HG02885 (cell line): Measurements from ENCODE around the gene P4HB.

ENCODE experiments used
- ATAC-seq: cut with Tn5 transposase; IDR thresholded peaks from one replicate; pipeline ENCODE4 v1.9.1; 2021; ENCODE audit warnings: mild to moderate bottlenecking; ENCODE audit not compliant: unreplicated experiment, poor library complexity

The P4HB gene

GRCh38 chr17:81814748-81815645 lies 45.3 kb downstream of the P4HB start:
- no peak for ATAC-seq

- no peak for ATAC-seq
Measured at GRCh38 chr17:81813861-81814683, 46.3 kb downstream of the P4HB start.

- ATAC-seq: no peak
Measured at GRCh38 chr17:81813371-81813684, 47.0 kb downstream of the P4HB start.

- ATAC-seq: no peak
Measured at GRCh38 chr17:81812571-81813370, 47.6 kb downstream of the P4HB start.

- ATAC-seq: no peak
Measured at GRCh38 chr17:81811705-81812570, 48.4 kb downstream of the P4HB start.

- no peak for ATAC-seq
Measured at GRCh38 chr17:81810892-81811704, 49.2 kb downstream of the P4HB start.

GRCh38 chr17:81810476-81810875 lies 49.9 kb downstream of the P4HB start:
- no peak for ATAC-seq

- ATAC-seq: no peak
Measured at GRCh38 chr17:81809556-81809998, 50.8 kb downstream of the P4HB start.

- no peak for ATAC-seq
Measured at GRCh38 chr17:81808778-81809555, 51.4 kb downstream of the P4HB start.

GRCh38 chr17:81807839-81808238 lies 52.5 kb downstream of the P4HB start:
- no peak for ATAC-seq

GRCh38 chr17:81807210-81807719 lies 53.1 kb downstream of the P4HB start:
- no peak for ATAC-seq

- ATAC-seq: no peak
Measured at GRCh38 chr17:81806461-81807209, 53.7 kb downstream of the P4HB start.

GRCh38 chr17:81805707-81806460 lies 54.5 kb downstream of the P4HB start:
- no peak for ATAC-seq

GRCh38 chr17:81804559-81805399 lies 55.6 kb downstream of the P4HB start:
- ATAC-seq: no peak

- no peak for ATAC-seq
Measured at GRCh38 chr17:81803728-81804558, 56.4 kb downstream of the P4HB start, which contains the start of gene GCGR. Gene GCGR (plus strand): TSS chr17:81804150. CDS start chr17:81809019, 4,869 bp downstream.
